HUES48 (cell line): ENCODE results near the gene OR2V2.
A peak's percentile ranks its signal among the peaks of the same experiment; 100 is the strongest.
"Not testable (repeated sequence)": the region's sequence is repeated elsewhere in the genome, so short reads cannot be mapped to it uniquely, and the experiment has no call there.

ENCODE experiments used
- H3K27ac ChIP-seq: one replicate; pipeline ENCODE4 v1.7.0; 2013; ENCODE audit warnings: low read depth, low read length, inconsistent platforms
- H3K27me3 ChIP-seq: 2 replicates; pipeline ENCODE4 v1.6.1; 2013; ENCODE audit warnings: mild to moderate bottlenecking, low read length; ENCODE audit not compliant: control insufficient read depth, insufficient read depth
- H3K36me3 ChIP-seq: 2 replicates; pipeline ENCODE4 v1.6.1; 2013; ENCODE audit warnings: low read length; ENCODE audit not compliant: control insufficient read depth, insufficient read depth
- H3K4me1 ChIP-seq: 2 replicates; pipeline ENCODE4 v1.6.1; 2013; ENCODE audit warnings: mild to moderate bottlenecking, low read length; ENCODE audit not compliant: control insufficient read depth, insufficient read depth
- H3K4me3 ChIP-seq: 2 replicates; pipeline ENCODE4 v1.5.1; 2013; ENCODE audit warnings: mild to moderate bottlenecking, low read depth, low read length
- H3K9ac ChIP-seq: 2 replicates; pipeline ENCODE4 v1.6.1; 2013; ENCODE audit warnings: mild to moderate bottlenecking, low read depth, low read length, moderate library complexity
- H3K9me3 ChIP-seq: 2 replicates; pipeline ENCODE4 v1.6.1; 2013; ENCODE audit warnings: low read length; ENCODE audit not compliant: control insufficient read depth, insufficient read depth

Gene OR2V2

DNA sequence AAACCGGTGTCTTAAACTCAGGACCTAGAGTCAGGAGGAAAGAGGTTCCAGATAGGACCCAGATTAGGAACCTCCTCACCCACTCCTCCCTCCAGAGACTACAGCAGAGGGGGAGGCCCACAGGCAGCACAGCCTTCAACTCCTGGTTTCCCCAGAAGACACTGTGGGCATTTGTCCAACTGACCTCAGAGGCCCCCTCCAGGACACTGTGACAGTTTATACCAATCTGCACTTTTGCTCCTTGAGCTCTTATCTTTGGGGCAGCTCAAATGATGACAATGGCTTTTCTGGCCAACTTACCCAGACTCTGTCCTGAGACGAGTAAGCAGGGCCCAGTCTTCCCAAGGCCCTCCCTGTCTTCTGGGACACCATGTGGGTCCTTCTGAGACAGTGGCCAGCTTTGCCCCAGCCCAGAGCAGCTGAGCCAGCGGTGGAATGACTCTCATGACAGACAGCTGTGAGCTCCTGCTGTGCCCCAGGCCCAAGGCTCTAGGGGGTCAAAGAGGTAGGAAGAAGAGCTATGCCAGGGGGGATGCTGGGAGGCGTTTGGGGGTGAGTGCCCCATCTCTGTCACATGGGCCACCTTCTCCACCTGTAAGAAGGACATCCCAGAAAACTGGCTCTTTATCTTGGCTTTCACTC, 14.3 kb downstream of the OR2V2 start:
- H3K27ac ChIP-seq: peak overlapping the region; percentile 35
- peaks cover 8% of the 10 kb centered on the region; the same call in 1 of the 2 replicates for H3K27me3 ChIP-seq
- no peaks in the 10 kb centered on the region for H3K36me3 ChIP-seq
- no peak overlapping the region for H3K9ac ChIP-seq
- H3K9me3 ChIP-seq: no peaks in the 10 kb centered on the region
- H3K4me1 ChIP-seq: peaks cover 11% of the 10 kb centered on the region
- 0 out of 2 replicates have a peak overlapping the region, but pooled peaks have one; percentile 40 for H3K4me3 ChIP-seq

DNA sequence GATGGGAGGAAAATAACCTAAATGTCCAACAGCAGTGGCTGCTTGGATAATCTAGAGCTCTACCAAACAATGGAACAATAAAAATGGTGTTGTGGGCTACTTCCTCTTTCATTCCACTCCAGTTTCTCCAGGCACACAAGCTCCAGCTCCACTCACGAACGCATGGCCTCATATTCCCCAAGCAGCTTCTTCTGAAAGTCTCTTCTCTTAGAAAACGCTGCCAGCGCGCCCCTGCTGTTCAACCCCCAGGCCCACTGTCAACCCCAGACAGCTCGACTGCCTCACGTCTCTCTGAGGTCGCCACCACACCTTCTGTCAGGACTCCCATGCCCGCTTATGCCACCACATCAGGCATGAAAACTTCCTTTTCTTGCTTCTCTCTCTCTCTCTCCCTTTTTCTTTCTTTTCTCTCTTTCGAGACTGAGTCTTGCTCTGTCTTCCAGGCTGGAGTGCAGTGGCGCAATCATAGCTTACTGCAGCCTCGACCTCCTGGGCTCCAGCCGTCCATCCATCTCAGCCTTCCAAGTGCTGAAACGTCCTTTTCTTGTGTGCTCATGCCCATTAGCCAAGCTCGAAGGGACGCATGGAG, 16.2 kb downstream of the OR2V2 start:
- H3K27me3 ChIP-seq: peaks cover 9% of the 10 kb centered on the region; the same call in 1 of the 2 replicates
- no peaks in the 10 kb centered on the region for H3K36me3 ChIP-seq
- H3K4me1 ChIP-seq: peaks cover 11% of the 10 kb centered on the region
- no peaks in the 10 kb centered on the region for H3K9me3 ChIP-seq
- no peak overlapping the region for H3K27ac ChIP-seq
- no peak overlapping the region for H3K9ac ChIP-seq
- peak overlapping the region; percentile 79 for H3K4me3 ChIP-seq

DNA sequence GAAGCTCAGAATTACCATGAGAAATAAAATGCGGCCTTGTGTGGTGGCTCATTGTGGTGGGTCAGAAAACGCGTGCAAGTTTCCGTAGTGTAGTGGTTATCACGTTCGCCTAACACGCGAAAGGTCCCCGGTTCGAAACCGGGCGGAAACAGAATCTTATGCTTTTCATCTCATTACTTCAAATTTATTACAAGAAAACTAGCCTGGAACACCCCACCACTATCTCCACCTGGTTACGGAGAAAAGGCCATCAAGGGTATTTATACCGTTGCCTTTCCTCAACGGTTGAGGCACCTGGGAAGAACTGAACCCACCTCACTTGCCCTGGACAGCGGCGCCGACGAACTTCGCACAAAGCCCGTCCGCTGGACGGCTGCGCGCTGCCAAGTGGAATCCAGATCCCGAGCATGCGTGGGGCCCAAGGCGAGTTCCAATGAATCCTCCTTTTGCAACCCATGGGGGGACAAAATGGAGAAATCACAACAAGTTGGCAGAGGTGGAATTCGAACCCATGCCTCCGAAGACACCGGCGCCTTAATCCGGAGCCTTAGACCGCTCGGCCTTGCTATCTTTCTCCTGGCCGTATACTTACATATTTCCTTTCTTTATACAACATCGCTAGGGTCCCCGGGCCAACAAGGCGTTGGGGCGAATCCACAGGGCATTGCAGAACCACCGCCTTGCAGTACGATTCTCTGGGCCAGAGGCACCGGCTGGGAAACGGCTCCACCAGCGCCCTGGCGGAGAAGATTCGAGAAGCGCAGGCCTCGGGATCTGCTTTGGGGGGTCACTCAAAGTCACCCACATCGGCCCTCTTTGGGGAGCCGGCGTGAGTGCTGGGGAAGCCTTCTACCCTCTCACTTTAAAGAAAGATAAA, 16.9 kb downstream of the OR2V2 start:
- H3K9ac ChIP-seq: no peak overlapping the region; the same call in 1 of the 2 replicates
- H3K9me3 ChIP-seq: no peaks in the 10 kb centered on the region
- H3K27ac ChIP-seq: no peak overlapping the region
- H3K36me3 ChIP-seq: no peaks in the 10 kb centered on the region
- H3K27me3 ChIP-seq: peaks cover 13% of the 10 kb centered on the region; the same call in 1 of the 2 replicates
- H3K4me1 ChIP-seq: peaks cover 11% of the 10 kb centered on the region
- peak overlapping the region; percentile 79 for H3K4me3 ChIP-seq

DNA sequence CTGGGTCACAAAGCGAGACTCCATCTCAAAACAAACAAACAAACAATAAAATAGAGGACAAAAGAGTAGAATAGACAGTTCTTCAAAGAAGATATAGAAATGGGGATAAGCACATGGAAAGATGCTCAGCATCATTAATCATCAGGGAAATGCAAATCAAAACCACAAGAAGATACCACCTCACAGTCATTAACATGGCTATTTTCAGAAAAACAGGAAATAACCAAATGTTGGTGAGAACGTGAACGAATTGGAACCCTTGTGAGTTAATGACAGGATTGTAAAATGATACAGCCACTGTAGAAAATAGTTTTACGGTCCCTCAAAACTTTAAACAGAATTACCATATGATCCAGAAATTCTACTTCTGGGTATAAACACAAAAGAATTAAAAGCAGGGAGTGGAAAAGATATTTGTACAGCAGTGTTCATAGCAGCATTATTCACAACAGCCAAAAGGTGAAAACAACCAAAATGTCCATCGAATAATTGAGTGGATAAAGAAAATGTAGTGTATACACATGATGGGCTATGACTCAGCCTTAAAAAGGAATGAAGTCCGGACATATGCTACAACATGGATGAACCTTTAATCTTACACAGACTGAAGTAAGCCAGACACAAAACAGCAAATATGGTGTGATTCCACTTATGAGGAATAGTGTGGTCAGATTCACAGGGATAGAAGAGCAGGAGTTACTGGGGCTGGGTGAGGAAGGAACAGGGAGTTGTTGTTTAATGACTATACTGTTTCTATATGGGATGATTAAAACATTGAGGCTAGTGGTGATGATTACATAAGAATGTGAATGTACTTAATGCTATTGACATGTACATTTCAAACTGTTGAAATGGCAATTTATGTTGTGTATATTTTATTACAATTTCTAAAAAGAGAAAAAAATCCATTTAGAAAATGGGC, 19.7 kb downstream of the OR2V2 start:
- Histone ChIP-seq H3K36me3 (no peaks in the 10 kb centered on the region), H3K4me1 (no peaks in the 10 kb centered on the region), H3K27me3 (peaks cover 34% of the 10 kb centered on the region), H3K9me3 (no peaks in the 10 kb centered on the region), H3K4me3 (no peak overlapping the region; the same call in 1 of the 2 replicates), H3K27ac (no peak overlapping the region), H3K9ac (no peak overlapping the region)

- H3K4me1 ChIP-seq: no peaks in the 10 kb centered on the region
- no peak overlapping the region for H3K9ac ChIP-seq
- no peaks in the 10 kb centered on the region for H3K36me3 ChIP-seq
- H3K27me3 ChIP-seq: peaks cover 42% of the 10 kb centered on the region
- no peak overlapping the region for H3K27ac ChIP-seq
- no peaks in the 10 kb centered on the region for H3K9me3 ChIP-seq
- peak overlapping the region; percentile 81; the same call in 1 of the 2 replicates for H3K4me3 ChIP-seq
Observed at GRCh38 chr5:181167814-181168488, 20.6 kb downstream of the OR2V2 start.

DNA sequence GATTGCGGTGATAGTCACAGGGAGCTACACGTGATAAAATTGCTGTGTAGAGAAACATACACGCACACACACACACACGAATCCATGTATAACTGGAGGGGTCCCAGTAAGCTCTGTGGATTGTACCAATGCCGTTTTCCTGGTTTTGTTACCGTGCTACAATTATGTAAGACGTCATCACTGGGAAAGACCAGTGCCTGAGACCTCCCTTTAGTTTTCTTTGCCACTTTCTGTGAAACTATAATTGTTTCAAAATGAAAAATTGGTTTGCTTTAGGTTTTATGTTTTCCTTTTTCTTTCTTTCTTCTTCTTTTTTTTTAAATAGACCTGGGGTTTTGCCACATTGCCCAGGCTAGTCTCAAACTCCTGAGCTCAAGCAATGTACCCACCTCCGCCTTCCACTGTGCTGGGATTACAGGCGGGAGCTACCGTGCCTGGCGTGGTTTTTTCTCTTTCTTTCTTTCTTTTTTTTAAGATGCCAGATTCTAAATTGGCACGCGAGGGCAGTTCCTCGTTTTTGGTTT, 21.3 kb downstream of the OR2V2 start:
- Histone ChIP-seq H3K9ac (no peak overlapping the region), H3K36me3 (no peaks in the 10 kb centered on the region), H3K4me3 (peak overlapping the region; percentile 81), H3K9me3 (no peaks in the 10 kb centered on the region), H3K27me3 (peaks cover 45% of the 10 kb centered on the region), H3K4me1 (no peaks in the 10 kb centered on the region), H3K27ac (no peak overlapping the region)

GRCh38 chr5:181169459-181170236, 22.3 kb downstream of the OR2V2 start:
- H3K27me3 ChIP-seq: peaks cover 45% of the 10 kb centered on the region

GRCh38 chr5:181170237-181170825, 22.9 kb downstream of the OR2V2 start:
- Histone ChIP-seq H3K9me3 (no peaks in the 10 kb centered on the region), H3K27ac (no peak overlapping the region), H3K4me3 (peak overlapping the region; percentile 69), H3K36me3 (no peaks in the 10 kb centered on the region), H3K9ac (no peak overlapping the region), H3K27me3 (peaks cover 45% of the 10 kb centered on the region), H3K4me1 (no peaks in the 10 kb centered on the region)

More at GRCh38 chr5:181169459-181170236, 22.3 kb downstream of the OR2V2 start:
- not testable (repeated sequence) for H3K4me1 ChIP-seq, H3K36me3 ChIP-seq, H3K27ac ChIP-seq, H3K9me3 ChIP-seq, H3K9ac ChIP-seq
- H3K4me3 ChIP-seq: peak overlapping the region; percentile 81

GRCh38 chr5:181170996-181171395, 23.6 kb downstream of the OR2V2 start:
- Histone ChIP-seq H3K27me3 (peaks cover 45% of the 10 kb centered on the region), H3K9me3 (no peaks in the 10 kb centered on the region), H3K4me3 (peak overlapping the region; percentile 69; the same call in 1 of the 2 replicates), H3K36me3 (no peaks in the 10 kb centered on the region), H3K27ac (no peak overlapping the region), H3K9ac (no peak overlapping the region), H3K4me1 (no peaks in the 10 kb centered on the region)
